ENCODE measurements around the gene USP30.

The USP30 gene

GRCh38 chr12:109058773-109059172, 6.4 kb downstream of the USP30 start:
- no peak for DNase-seq (ENCODE audit: low read depth, low spot score)
- no peak overlapping the region for H3K4me3 ChIP-seq
- TF ChIP-seq FOXP2 (optimal IDR thresholded peaks at IDR 0.05; ENCODE audit: control extremely low read depth, extremely low read length, insufficient read depth): no peak
- TF ChIP-seq POLR2AphosphoS5 (IDR thresholded peaks at IDR 0.05; ENCODE audit: borderline replicate concordance, low read depth, low read length): no peak
- TF ChIP-seq EZH2 (IDR thresholded peaks at IDR 0.05): no peak
- H3K9ac ChIP-seq (ENCODE audit: insufficient read length): no peak overlapping the region
- no peak overlapping the region for H3K27ac ChIP-seq
- no peaks in the 10 kb centered on the region for H3K9me3 ChIP-seq (ENCODE audit: low read depth, low read length)
- peaks cover 24% of the 10 kb centered on the region for H3K36me3 ChIP-seq (ENCODE audit: insufficient read depth, low read length)

GRCh38 chr12:109064143-109064542, 11.8 kb downstream of the USP30 start:
- no peak overlapping the region for H3K4me3 ChIP-seq

GRCh38 chr12:109065154-109065852, 12.9 kb downstream of the USP30 start:
- Histone ChIP-seq H3K9me3 (ENCODE audit: low read depth, low read length) (no peaks in the 10 kb centered on the region), H3K4me3 (no peak overlapping the region), H3K27ac (no peak overlapping the region), H3K9ac (ENCODE audit: insufficient read length) (no peak overlapping the region), H3K36me3 (ENCODE audit: insufficient read depth, low read length) (peaks cover 22% of the 10 kb centered on the region)
- no peak for DNase-seq (ENCODE audit: low read depth, low spot score)
- TF ChIP-seq EZH2 (IDR thresholded peaks at IDR 0.05) (no peak), POLR2AphosphoS5 (IDR thresholded peaks at IDR 0.05; ENCODE audit: borderline replicate concordance, low read depth, low read length) (no peak), FOXP2 (optimal IDR thresholded peaks at IDR 0.05; ENCODE audit: control extremely low read depth, extremely low read length, insufficient read depth) (no peak)

More at GRCh38 chr12:109064143-109064542, 11.8 kb downstream of the USP30 start:
- DNase-seq (ENCODE audit: low read depth, low spot score): no peak
- H3K9ac ChIP-seq (ENCODE audit: insufficient read length): no peak overlapping the region
- H3K36me3 ChIP-seq (ENCODE audit: insufficient read depth, low read length): peaks cover 22% of the 10 kb centered on the region
- no peaks in the 10 kb centered on the region for H3K9me3 ChIP-seq (ENCODE audit: low read depth, low read length)
- no peak overlapping the region for H3K27ac ChIP-seq
- TF ChIP-seq POLR2AphosphoS5 (IDR thresholded peaks at IDR 0.05; ENCODE audit: borderline replicate concordance, low read depth, low read length): no peak
- TF ChIP-seq EZH2 (IDR thresholded peaks at IDR 0.05): no peak
- TF ChIP-seq FOXP2 (optimal IDR thresholded peaks at IDR 0.05; ENCODE audit: control extremely low read depth, extremely low read length, insufficient read depth): no peak

- Histone ChIP-seq H3K4me3 (no peak overlapping the region), H3K9me3 (ENCODE audit: low read depth, low read length) (no peaks in the 10 kb centered on the region), H3K36me3 (ENCODE audit: insufficient read depth, low read length) (peaks cover 27% of the 10 kb centered on the region), H3K9ac (ENCODE audit: insufficient read length) (no peak overlapping the region), H3K27ac (no peak overlapping the region)
- TF ChIP-seq FOXP2 (optimal IDR thresholded peaks at IDR 0.05; ENCODE audit: control extremely low read depth, extremely low read length, insufficient read depth) (no peak), POLR2AphosphoS5 (IDR thresholded peaks at IDR 0.05; ENCODE audit: borderline replicate concordance, low read depth, low read length) (no peak), EZH2 (IDR thresholded peaks at IDR 0.05) (no peak)
- DNase-seq (ENCODE audit: low read depth, low spot score): no peak
These were observed 13.4 kb downstream of the USP30 start for GRCh38 chr12:109065853-109066193.

- H3K27ac ChIP-seq: peak overlapping the region; percentile 79; the same call in 1 of the 2 replicates
- H3K9me3 ChIP-seq (ENCODE audit: low read depth, low read length): no peaks in the 10 kb centered on the region
- peak overlapping the region; percentile 46 for H3K4me3 ChIP-seq
- TF ChIP-seq EZH2 (IDR thresholded peaks at IDR 0.05) (no peak), FOXP2 (optimal IDR thresholded peaks at IDR 0.05; ENCODE audit: control extremely low read depth, extremely low read length, insufficient read depth) (no peak), POLR2AphosphoS5 (IDR thresholded peaks at IDR 0.05; ENCODE audit: borderline replicate concordance, low read depth, low read length) (no peak; the same call in 1 of the 2 replicates)
- no peak overlapping the region for H3K9ac ChIP-seq (ENCODE audit: insufficient read length)
- DNase-seq (ENCODE audit: low read depth, low spot score): peak; percentile 72
- peaks cover 44% of the 10 kb centered on the region for H3K36me3 ChIP-seq (ENCODE audit: insufficient read depth, low read length)
These were observed 17.2 kb downstream of the USP30 start for GRCh38 chr12:109069307-109070271.

- peaks cover 53% of the 10 kb centered on the region for H3K36me3 ChIP-seq (ENCODE audit: insufficient read depth, low read length)
- no peak for DNase-seq (ENCODE audit: low read depth, low spot score)
- TF ChIP-seq EZH2 (IDR thresholded peaks at IDR 0.05) (no peak), FOXP2 (optimal IDR thresholded peaks at IDR 0.05; ENCODE audit: control extremely low read depth, extremely low read length, insufficient read depth) (no peak), POLR2AphosphoS5 (IDR thresholded peaks at IDR 0.05; ENCODE audit: borderline replicate concordance, low read depth, low read length) (no peak)
- no peak overlapping the region for H3K27ac ChIP-seq
- H3K9me3 ChIP-seq (ENCODE audit: low read depth, low read length): no peaks in the 10 kb centered on the region
- no peak overlapping the region for H3K4me3 ChIP-seq
- no peak overlapping the region for H3K9ac ChIP-seq (ENCODE audit: insufficient read length)
These were observed 22.5 kb downstream of the USP30 start for GRCh38 chr12:109074866-109075265.

GRCh38 chr12:109082751-109083150, 30.4 kb downstream of the USP30 start:
- DNase-seq (ENCODE audit: low read depth, low spot score): no peak
- Histone ChIP-seq H3K9me3 (ENCODE audit: low read depth, low read length) (no peaks in the 10 kb centered on the region), H3K36me3 (ENCODE audit: insufficient read depth, low read length) (peaks cover 62% of the 10 kb centered on the region), H3K4me3 (no peak overlapping the region), H3K27ac (no peak overlapping the region), H3K9ac (ENCODE audit: insufficient read length) (no peak overlapping the region)
- TF ChIP-seq FOXP2 (optimal IDR thresholded peaks at IDR 0.05; ENCODE audit: control extremely low read depth, extremely low read length, insufficient read depth) (no peak), EZH2 (IDR thresholded peaks at IDR 0.05) (no peak), POLR2AphosphoS5 (IDR thresholded peaks at IDR 0.05; ENCODE audit: borderline replicate concordance, low read depth, low read length) (no peak)

GRCh38 chr12:109084425-109084824, 32.0 kb downstream of the USP30 start:
- Histone ChIP-seq H3K4me3 (no peak overlapping the region), H3K36me3 (ENCODE audit: insufficient read depth, low read length) (peaks cover 68% of the 10 kb centered on the region), H3K27ac (no peak overlapping the region), H3K9ac (ENCODE audit: insufficient read length) (no peak overlapping the region), H3K9me3 (ENCODE audit: low read depth, low read length) (no peaks in the 10 kb centered on the region)
- DNase-seq (ENCODE audit: low read depth, low spot score): no peak
- TF ChIP-seq EZH2 (IDR thresholded peaks at IDR 0.05): no peak
- TF ChIP-seq POLR2AphosphoS5 (IDR thresholded peaks at IDR 0.05; ENCODE audit: borderline replicate concordance, low read depth, low read length): no peak
- no peak for TF ChIP-seq FOXP2 (optimal IDR thresholded peaks at IDR 0.05; ENCODE audit: control extremely low read depth, extremely low read length, insufficient read depth)

All from SK-N-MC (cell line).